Neutrophil (primary cell): Measurements from ENCODE around the gene NAE1.
"Not testable (repeated sequence)": the region's sequence is repeated elsewhere in the genome, so short reads cannot be mapped to it uniquely, and the experiment has no call there.

ENCODE experiments used
- H3K27ac ChIP-seq: fragments of 200-600 bp; sonication (generic); 2 replicates; pipeline ENCODE4 v1.5.1; 2016; ENCODE audit warnings: mild to moderate bottlenecking, moderate library complexity
- H3K27me3 ChIP-seq: fragments of 200-600 bp; sonication (generic); 2 replicates; pipeline ENCODE4 v1.6.0; 2016; ENCODE audit warnings: mild to moderate bottlenecking
- H3K36me3 ChIP-seq: fragments of 200-600 bp; sonication (generic); 2 replicates; pipeline ENCODE4 v1.5.1; 2017
- H3K4me1 ChIP-seq, 2 experiments: fragments of 200-600 bp in 1 of 2; sonication (generic) in 1 of 2; 1 replicate in 1 of 2; 2 replicates in 1 of 2; pipeline versions ENCODE4 v1.5.1 to v1.6.1; 2013 to 2016; ENCODE audit warnings: low read depth in 1 of 2, low read length in 1 of 2, mild to moderate bottlenecking in 1 of 2, moderate library complexity in 1 of 2; ENCODE audit not compliant: control insufficient read depth in 1 of 2, insufficient read depth in 1 of 2
- H3K4me3 ChIP-seq, 2 experiments: fragments of 200-600 bp in 1 of 2; sonication (generic) in 1 of 2; 1 replicate in 1 of 2; 2 replicates in 1 of 2; pipeline ENCODE4 v1.5.1; 2013 to 2016; ENCODE audit warnings: low read depth in 1 of 2, low read length in 1 of 2, mild to moderate bottlenecking in 1 of 2, moderate library complexity in 1 of 2
- H3K9me3 ChIP-seq: fragments of 200-600 bp; sonication (generic); 2 replicates; pipeline ENCODE4 v1.5.1; 2016
- CTCF ChIP-seq: fragments of 200-600 bp; sonication (generic); IDR thresholded peaks from 2 replicates; pipeline ENCODE4 v1.5.1; 2016; ENCODE audit warnings: antibody characterized with exemption

The NAE1 gene

GRCh38 chr16:66801320-66802105, 29.3 kb downstream of the NAE1 start, which contains the start of gene TERB1:
TSS of gene TERB1 (minus strand) at chr16:66801584. CDS start at chr16:66796798, 4,786 bp downstream.
- TF ChIP-seq CTCF = no peak
- Histone ChIP-seq H3K9me3 (no peaks in the 10 kb centered on the region), H3K36me3 (peaks cover 35% of the 10 kb centered on the region), H3K27me3 (no peaks in the 10 kb centered on the region), H3K4me3 (no peak within 1 kb of the TSS), H3K4me1 (no peaks in the 10 kb centered on the region), H3K27ac (no peak within 1 kb of the TSS)

GRCh38 chr16:66800856-66801255, 29.9 kb downstream of the NAE1 start:
- Histone ChIP-seq H3K4me3 (no peak overlapping the region), H3K27ac (no peak overlapping the region), H3K36me3 (peaks cover 33% of the 10 kb centered on the region), H3K4me1 (no peaks in the 10 kb centered on the region), H3K9me3 (no peaks in the 10 kb centered on the region), H3K27me3 (no peaks in the 10 kb centered on the region)
- TF ChIP-seq CTCF = no peak

GRCh38 chr16:66798161-66798560, 32.6 kb downstream of the NAE1 start:
- no peak overlapping the region for H3K27ac ChIP-seq
- H3K27me3 ChIP-seq = no peaks in the 10 kb centered on the region
- no peak for TF ChIP-seq CTCF
- H3K4me1 ChIP-seq = no peaks in the 10 kb centered on the region
- H3K4me3 ChIP-seq = no peak overlapping the region
- H3K9me3 ChIP-seq = no peaks in the 10 kb centered on the region
- H3K36me3 ChIP-seq = peaks cover 8% of the 10 kb centered on the region

- H3K36me3 ChIP-seq = not testable (repeated sequence)
Measured at GRCh38 chr16:66793984-66794383, 36.8 kb downstream of the NAE1 start.

GRCh38 chr16:66790130-66790733, 40.5 kb downstream of the NAE1 start:
- peaks cover 4% of the 10 kb centered on the region for H3K27me3 ChIP-seq
- no peaks in the 10 kb centered on the region for H3K4me1 ChIP-seq
- no peaks in the 10 kb centered on the region for H3K9me3 ChIP-seq
- TF ChIP-seq CTCF = no peak
- H3K27ac ChIP-seq = no peak overlapping the region
- no peak overlapping the region for H3K4me3 ChIP-seq
- H3K36me3 ChIP-seq = no peaks in the 10 kb centered on the region

More at GRCh38 chr16:66793984-66794383, 36.8 kb downstream of the NAE1 start:
- H3K27me3 ChIP-seq, H3K4me1 ChIP-seq, H3K9me3 ChIP-seq, H3K27ac ChIP-seq, H3K4me3 ChIP-seq: not testable (repeated sequence)

- H3K27ac ChIP-seq = no peak overlapping the region
- no peaks in the 10 kb centered on the region for H3K4me1 ChIP-seq
- no peak for TF ChIP-seq CTCF
- H3K4me3 ChIP-seq = no peak overlapping the region
- H3K27me3 ChIP-seq = peaks cover 4% of the 10 kb centered on the region
- H3K9me3 ChIP-seq = no peaks in the 10 kb centered on the region
- H3K36me3 ChIP-seq = no peaks in the 10 kb centered on the region
Measured at GRCh38 chr16:66787427-66787826, 43.3 kb downstream of the NAE1 start.
